Hepatocyte (in vitro differentiated cells): ENCODE data around the gene SLC25A40. TPM values are rescaled to one million over a fixed set of nuclear protein-coding genes. Genes with fewer than 3 reads are reported as not detected.

Source experiments
- DNase-seq: peaks from one replicate; pipeline ENCODE4 v3.0.0-alpha.2; 2016; ENCODE audit warnings: low spot score
- H2AFZ ChIP-seq: fragments of 200-600 bp; sonication (generic); 2 replicates; pipeline ENCODE4 v1.6.0; 2016; ENCODE audit warnings: antibody characterized with exemption, mild to moderate bottlenecking
- H3K27ac ChIP-seq: fragments of 200-600 bp; sonication (generic); 2 replicates; pipeline ENCODE4 v1.5.1; 2016; ENCODE audit warnings: mild to moderate bottlenecking
- H3K27me3 ChIP-seq: fragments of 200-600 bp; sonication (generic); 2 replicates; pipeline ENCODE4 v1.6.1; 2016
- H3K36me3 ChIP-seq: fragments of 200-600 bp; sonication (generic); replicated peaks from 2 replicates; pipeline ENCODE4 v1.5.1; 2016; ENCODE audit warnings: low read depth; ENCODE audit not compliant: insufficient read depth
- H3K4me1 ChIP-seq: fragments of 200-600 bp; sonication (generic); 2 replicates; pipeline ENCODE4 v1.5.1; 2016; ENCODE audit warnings: mild to moderate bottlenecking, moderate library complexity; ENCODE audit not compliant: insufficient read depth
- H3K4me2 ChIP-seq: fragments of 200-600 bp; sonication (generic); 2 replicates; pipeline ENCODE4 v1.6.0; 2016
- H3K4me3 ChIP-seq: fragments of 200-600 bp; sonication (generic); 2 replicates; pipeline ENCODE4 v1.5.1; 2016; ENCODE audit warnings: mild to moderate bottlenecking
- H3K79me2 ChIP-seq: fragments of 200-600 bp; sonication (generic); 2 replicates; pipeline ENCODE4 v1.6.0; 2017; ENCODE audit warnings: mild to moderate bottlenecking
- H3K9me2 ChIP-seq: fragments of 200-600 bp; sonication (generic); replicated peaks from 2 replicates; pipeline ENCODE4 v1.6.0; 2017; ENCODE audit warnings: mild to moderate bottlenecking; ENCODE audit not compliant: insufficient read depth
- H3K9me3 ChIP-seq: fragments of 200-600 bp; sonication (generic); 2 replicates; pipeline ENCODE4 v1.5.1; 2016; ENCODE audit warnings: low read depth, mild to moderate bottlenecking
- H4K20me1 ChIP-seq: fragments of 200-600 bp; sonication (generic); 2 replicates; pipeline ENCODE4 v1.6.0; 2016; ENCODE audit warnings: mild to moderate bottlenecking; ENCODE audit not compliant: insufficient read depth, poor library complexity, severe bottlenecking
- EZH2 ChIP-seq: fragments of 200-600 bp; sonication (generic); IDR thresholded peaks from 2 replicates; pipeline ENCODE4 v1.6.1; 2016; ENCODE audit warnings: antibody characterized with exemption, mild to moderate bottlenecking, borderline replicate concordance
- EZH2phosphoT487 ChIP-seq: fragments of 200-600 bp; sonication (generic); IDR thresholded peaks from one replicate; pipeline ENCODE4 v1.6.1; 2018; ENCODE audit warnings: antibody characterized with exemption, mild to moderate bottlenecking, low read depth, moderate library complexity; ENCODE audit not compliant: unreplicated experiment, severe bottlenecking
- WGBS: methylation state at CpG from one replicate; pipeline ENCODE4 v1.1.6; 2016; ENCODE audit warnings: low lambda C conversion rate; ENCODE audit errors: missing lambda C conversion rate; 5-methylcytosine and 5-hydroxymethylcytosine counted together
- polyA plus RNA-seq: library from polyadenylated mRNA; unstranded; fragments of >200 nt; fragmentation: Nextera tagmentation; extraction: Ambion mirVana; gene quantifications from 2 replicates; pipeline ENCODE4 v1.2.1, GENCODE V29; 2016
- total RNA-seq: library from RNA; depleted of rRNA; stranded (reverse); fragments of >200 nt; gene quantifications from 2 replicates; pipeline ENCODE4 v1.2.3, GENCODE V29; 2014
- TF ChIP-seq, protein P1 (sequence below): fragments of 200-600 bp; sonication (generic); IDR thresholded peaks from 2 replicates; pipeline ENCODE4 v1.5.1; 2016; ENCODE audit warnings: antibody characterized with exemption, mild to moderate bottlenecking; ENCODE audit not compliant: poor library complexity

Gene SLC25A40
- total and polyA plus RNA-seq, 2 experiments from 2014 or later, result 10.8 to 58.3 TPM

- no peaks in the 10 kb centered on the region for H3K79me2 ChIP-seq
- DNase-seq, result no peak
- no peaks in the 10 kb centered on the region for H3K4me1 ChIP-seq
- H3K36me3 ChIP-seq, result no peaks in the 10 kb centered on the region
- H3K9me3 ChIP-seq, result no peaks in the 10 kb centered on the region
- no peak overlapping the region for H3K27ac ChIP-seq
- H4K20me1 ChIP-seq, result no peaks in the 10 kb centered on the region
- TF ChIP-seq EZH2phosphoT487 (no peak), EZH2 (no peak)
- TF ChIP-seq, protein P1, sequence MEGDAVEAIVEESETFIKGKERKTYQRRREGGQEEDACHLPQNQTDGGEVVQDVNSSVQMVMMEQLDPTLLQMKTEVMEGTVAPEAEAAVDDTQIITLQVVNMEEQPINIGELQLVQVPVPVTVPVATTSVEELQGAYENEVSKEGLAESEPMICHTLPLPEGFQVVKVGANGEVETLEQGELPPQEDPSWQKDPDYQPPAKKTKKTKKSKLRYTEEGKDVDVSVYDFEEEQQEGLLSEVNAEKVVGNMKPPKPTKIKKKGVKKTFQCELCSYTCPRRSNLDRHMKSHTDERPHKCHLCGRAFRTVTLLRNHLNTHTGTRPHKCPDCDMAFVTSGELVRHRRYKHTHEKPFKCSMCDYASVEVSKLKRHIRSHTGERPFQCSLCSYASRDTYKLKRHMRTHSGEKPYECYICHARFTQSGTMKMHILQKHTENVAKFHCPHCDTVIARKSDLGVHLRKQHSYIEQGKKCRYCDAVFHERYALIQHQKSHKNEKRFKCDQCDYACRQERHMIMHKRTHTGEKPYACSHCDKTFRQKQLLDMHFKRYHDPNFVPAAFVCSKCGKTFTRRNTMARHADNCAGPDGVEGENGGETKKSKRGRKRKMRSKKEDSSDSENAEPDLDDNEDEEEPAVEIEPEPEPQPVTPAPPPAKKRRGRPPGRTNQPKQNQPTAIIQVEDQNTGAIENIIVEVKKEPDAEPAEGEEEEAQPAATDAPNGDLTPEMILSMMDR, result no peak
- H3K9me2 ChIP-seq, result no peaks in the 10 kb centered on the region
- H3K4me3 ChIP-seq, result no peak overlapping the region
- no peaks in the 10 kb centered on the region for H3K27me3 ChIP-seq
- no peak overlapping the region for H3K4me2 ChIP-seq
- no peak overlapping the region for H2AFZ ChIP-seq
- WGBS, result 75% methylated on average over 1 of the region's 1 CpG
Measured at GRCh38 chr7:87816389-87816788, 59.8 kb downstream of the SLC25A40 start.

DNA sequence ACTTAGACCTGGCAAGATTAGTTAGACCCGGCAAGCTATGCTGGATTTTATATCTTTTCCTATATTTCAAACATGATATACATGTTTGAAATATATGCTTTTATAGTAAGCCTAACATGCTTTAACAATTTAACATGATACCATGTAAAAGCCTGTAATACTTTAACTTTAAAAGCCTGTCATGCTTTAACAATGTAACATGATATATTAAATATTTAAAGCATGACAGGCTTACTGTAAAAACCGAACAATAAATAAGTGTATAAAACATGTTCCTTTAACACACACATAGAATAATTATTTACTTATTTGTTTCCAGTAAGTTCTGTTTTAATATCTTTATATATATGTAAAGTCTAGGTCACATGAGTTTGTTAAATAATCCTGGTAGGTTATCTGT, 65.4 kb downstream of the SLC25A40 start:
- TF ChIP-seq EZH2phosphoT487 (peak; percentile 32), EZH2 (no peak)
- TF ChIP-seq, protein P1, result no peak
- no peaks in the 10 kb centered on the region for H4K20me1 ChIP-seq
- H3K4me3 ChIP-seq, result no peak overlapping the region
- no peak overlapping the region for H3K4me2 ChIP-seq
- H3K9me3 ChIP-seq, result no peaks in the 10 kb centered on the region
- H3K79me2 ChIP-seq, result no peaks in the 10 kb centered on the region
- no peaks in the 10 kb centered on the region for H3K36me3 ChIP-seq
- H3K9me2 ChIP-seq, result no peaks in the 10 kb centered on the region
- H2AFZ ChIP-seq, result no peak overlapping the region
- H3K27me3 ChIP-seq, result no peaks in the 10 kb centered on the region
- H3K4me1 ChIP-seq, result peaks cover 6% of the 10 kb centered on the region
- H3K27ac ChIP-seq, result no peak overlapping the region
- 66% methylated on average over 2 of the region's 2 CpGs for WGBS
- DNase-seq, result no peak

DNA sequence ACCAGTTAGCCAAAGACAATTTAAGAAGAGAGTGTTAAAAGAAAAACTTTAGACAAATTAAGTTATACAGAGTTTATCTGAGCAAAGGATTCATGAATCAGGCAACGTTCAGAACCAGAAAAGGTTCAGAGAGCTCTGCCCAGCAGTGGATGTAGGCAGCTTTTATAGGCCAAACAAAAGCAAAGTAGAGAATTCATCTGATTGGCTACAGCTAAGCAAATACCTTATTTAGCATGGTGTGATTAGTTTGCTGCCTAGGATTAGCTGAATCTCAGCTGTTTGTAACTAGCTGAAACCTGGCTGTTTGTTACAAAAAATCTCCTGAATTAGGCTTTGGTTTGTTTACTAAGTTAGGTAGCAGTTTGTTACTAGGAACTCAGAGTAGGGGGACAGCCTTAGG, 66.0 kb downstream of the SLC25A40 start:
- H3K9me2 ChIP-seq, result no peaks in the 10 kb centered on the region
- WGBS, result 12% methylated on average over 1 of the region's 1 CpG
- no peak overlapping the region for H2AFZ ChIP-seq
- peaks cover 6% of the 10 kb centered on the region for H3K4me1 ChIP-seq
- H3K9me3 ChIP-seq, result no peaks in the 10 kb centered on the region
- H3K4me3 ChIP-seq, result no peak overlapping the region
- H4K20me1 ChIP-seq, result no peaks in the 10 kb centered on the region
- no peak for TF ChIP-seq EZH2
- TF ChIP-seq, protein P1, result no peak
- TF ChIP-seq EZH2phosphoT487, result no peak
- H3K27me3 ChIP-seq, result no peaks in the 10 kb centered on the region
- H3K79me2 ChIP-seq, result no peaks in the 10 kb centered on the region
- H3K4me2 ChIP-seq, result no peak overlapping the region
- DNase-seq, result peak; percentile 10
- H3K36me3 ChIP-seq, result no peaks in the 10 kb centered on the region
- peak overlapping the region; percentile 5 for H3K27ac ChIP-seq

- Histone ChIP-seq H3K4me3 (no peak overlapping the region), H3K9me3 (no peaks in the 10 kb centered on the region), H3K27ac (no peak overlapping the region), H3K4me1 (peaks cover 6% of the 10 kb centered on the region), H4K20me1 (no peaks in the 10 kb centered on the region), H3K79me2 (no peaks in the 10 kb centered on the region), H3K9me2 (no peaks in the 10 kb centered on the region), H2AFZ (no peak overlapping the region), H3K4me2 (no peak overlapping the region), H3K27me3 (no peaks in the 10 kb centered on the region), H3K36me3 (no peaks in the 10 kb centered on the region)
- no peak for DNase-seq
- TF ChIP-seq, protein P1, result no peak
- TF ChIP-seq EZH2 (no peak), EZH2phosphoT487 (no peak)
Measured at GRCh38 chr7:87806150-87806549, 70.0 kb downstream of the SLC25A40 start.
